ENCODE measurements around the gene TMEM81. TPM values are rescaled to one million over a fixed set of nuclear protein-coding genes. Genes with fewer than 3 reads are reported as not detected.

TMEM81 gene
- total and polyA plus RNA-seq, 2 experiments from 2014 or later: 3.6 to 4.5 TPM

GRCh38 chr1:205059660-205060059 is 24.6 kb downstream of the TMEM81 start (continued):
- TF ChIP-seq, protein P1, sequence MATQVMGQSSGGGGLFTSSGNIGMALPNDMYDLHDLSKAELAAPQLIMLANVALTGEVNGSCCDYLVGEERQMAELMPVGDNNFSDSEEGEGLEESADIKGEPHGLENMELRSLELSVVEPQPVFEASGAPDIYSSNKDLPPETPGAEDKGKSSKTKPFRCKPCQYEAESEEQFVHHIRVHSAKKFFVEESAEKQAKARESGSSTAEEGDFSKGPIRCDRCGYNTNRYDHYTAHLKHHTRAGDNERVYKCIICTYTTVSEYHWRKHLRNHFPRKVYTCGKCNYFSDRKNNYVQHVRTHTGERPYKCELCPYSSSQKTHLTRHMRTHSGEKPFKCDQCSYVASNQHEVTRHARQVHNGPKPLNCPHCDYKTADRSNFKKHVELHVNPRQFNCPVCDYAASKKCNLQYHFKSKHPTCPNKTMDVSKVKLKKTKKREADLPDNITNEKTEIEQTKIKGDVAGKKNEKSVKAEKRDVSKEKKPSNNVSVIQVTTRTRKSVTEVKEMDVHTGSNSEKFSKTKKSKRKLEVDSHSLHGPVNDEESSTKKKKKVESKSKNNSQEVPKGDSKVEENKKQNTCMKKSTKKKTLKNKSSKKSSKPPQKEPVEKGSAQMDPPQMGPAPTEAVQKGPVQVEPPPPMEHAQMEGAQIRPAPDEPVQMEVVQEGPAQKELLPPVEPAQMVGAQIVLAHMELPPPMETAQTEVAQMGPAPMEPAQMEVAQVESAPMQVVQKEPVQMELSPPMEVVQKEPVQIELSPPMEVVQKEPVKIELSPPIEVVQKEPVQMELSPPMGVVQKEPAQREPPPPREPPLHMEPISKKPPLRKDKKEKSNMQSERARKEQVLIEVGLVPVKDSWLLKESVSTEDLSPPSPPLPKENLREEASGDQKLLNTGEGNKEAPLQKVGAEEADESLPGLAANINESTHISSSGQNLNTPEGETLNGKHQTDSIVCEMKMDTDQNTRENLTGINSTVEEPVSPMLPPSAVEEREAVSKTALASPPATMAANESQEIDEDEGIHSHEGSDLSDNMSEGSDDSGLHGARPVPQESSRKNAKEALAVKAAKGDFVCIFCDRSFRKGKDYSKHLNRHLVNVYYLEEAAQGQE (IDR thresholded peaks at IDR 0.05; ENCODE audit: unreplicated experiment): no peak
- TF ChIP-seq NANOG (IDR thresholded peaks at IDR 0.05; ENCODE audit: borderline replicate concordance) (no peak), POLR2AphosphoS5 (IDR thresholded peaks at IDR 0.05; ENCODE audit: low read depth) (no peak), EZH2phosphoT487 (IDR thresholded peaks at IDR 0.05; ENCODE audit: unreplicated experiment) (no peak), ZNF331 (CRISPR knock-in tag; IDR thresholded peaks at IDR 0.05; ENCODE audit: low read depth) (no peak), EZH2 (IDR thresholded peaks at IDR 0.05; ENCODE audit: low read depth, unreplicated experiment) (no peak), STAT1 (IDR thresholded peaks at IDR 0.05; ENCODE audit: unreplicated experiment) (no peak), CREB1 (CRISPR knock-in tag; IDR thresholded peaks at IDR 0.05; ENCODE audit: low read depth) (no peak)
- TF ChIP-seq, protein P2, sequence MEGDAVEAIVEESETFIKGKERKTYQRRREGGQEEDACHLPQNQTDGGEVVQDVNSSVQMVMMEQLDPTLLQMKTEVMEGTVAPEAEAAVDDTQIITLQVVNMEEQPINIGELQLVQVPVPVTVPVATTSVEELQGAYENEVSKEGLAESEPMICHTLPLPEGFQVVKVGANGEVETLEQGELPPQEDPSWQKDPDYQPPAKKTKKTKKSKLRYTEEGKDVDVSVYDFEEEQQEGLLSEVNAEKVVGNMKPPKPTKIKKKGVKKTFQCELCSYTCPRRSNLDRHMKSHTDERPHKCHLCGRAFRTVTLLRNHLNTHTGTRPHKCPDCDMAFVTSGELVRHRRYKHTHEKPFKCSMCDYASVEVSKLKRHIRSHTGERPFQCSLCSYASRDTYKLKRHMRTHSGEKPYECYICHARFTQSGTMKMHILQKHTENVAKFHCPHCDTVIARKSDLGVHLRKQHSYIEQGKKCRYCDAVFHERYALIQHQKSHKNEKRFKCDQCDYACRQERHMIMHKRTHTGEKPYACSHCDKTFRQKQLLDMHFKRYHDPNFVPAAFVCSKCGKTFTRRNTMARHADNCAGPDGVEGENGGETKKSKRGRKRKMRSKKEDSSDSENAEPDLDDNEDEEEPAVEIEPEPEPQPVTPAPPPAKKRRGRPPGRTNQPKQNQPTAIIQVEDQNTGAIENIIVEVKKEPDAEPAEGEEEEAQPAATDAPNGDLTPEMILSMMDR (conservative IDR thresholded peaks at IDR 0.05; ENCODE audit: low read depth in 2 of 2): no peak

DNA sequence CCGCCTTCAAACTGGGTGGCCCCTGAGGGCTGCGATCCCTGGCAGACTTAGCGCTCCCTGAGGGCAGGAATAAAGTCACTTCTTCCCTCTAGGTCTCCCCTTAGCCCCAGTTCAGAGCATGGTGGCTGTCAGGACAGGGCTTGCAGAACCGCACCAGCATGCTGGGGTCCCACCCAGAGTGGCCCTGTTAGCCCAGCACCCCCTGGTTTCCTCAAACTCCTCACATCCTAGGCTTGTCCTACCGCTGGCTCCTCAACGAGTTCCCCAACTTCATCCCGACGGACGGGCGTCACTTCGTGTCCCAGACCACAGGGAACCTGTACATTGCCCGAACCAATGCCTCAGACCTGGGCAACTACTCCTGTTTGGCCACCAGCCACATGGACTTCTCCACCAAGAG is 25.4 kb downstream of the TMEM81 start:
- Mint-ChIP-seq H3K36me3 (ENCODE audit: low read depth) (no peaks in the 10 kb centered on the region), H3K4me3 (no peak overlapping the region), H3K9me3 (no peaks in the 10 kb centered on the region), H3K4me1 (peaks cover 17% of the 10 kb centered on the region), H3K27me3 (ENCODE audit: insufficient read depth, low read depth, poor library complexity) (peaks cover 15% of the 10 kb centered on the region), H3K27ac (peak overlapping the region; percentile 9; the same call in 1 of the 2 replicates)
- TF ChIP-seq ZNF114 (CRISPR knock-in tag; IDR thresholded peaks at IDR 0.05): no peak
- TF ChIP-seq JUNB (IDR thresholded peaks at IDR 0.05; ENCODE audit: unreplicated experiment): no peak
- TF ChIP-seq NANOG (IDR thresholded peaks at IDR 0.05; ENCODE audit: borderline replicate concordance): no peak
- Histone ChIP-seq H3K27ac (ENCODE audit: low read depth) (no peak overlapping the region), H4K20me1 (replicated peaks; ENCODE audit: insufficient read depth) (no peaks in the 10 kb centered on the region), H3K4me2 (no peak overlapping the region), H3K79me2 (replicated peaks; ENCODE audit: insufficient read depth) (no peaks in the 10 kb centered on the region), H3K36me3 (ENCODE audit: insufficient read depth) (no peaks in the 10 kb centered on the region), H3K9me2 (ENCODE audit: insufficient read depth) (no peaks in the 10 kb centered on the region), H2AFZ (no peak overlapping the region), H3K4me3 (no peak overlapping the region), H3K27me3 (ENCODE audit: insufficient read depth) (no peaks in the 10 kb centered on the region), H3F3A (replicated peaks; ENCODE audit: low read depth) (no peaks in the 10 kb centered on the region), H3K4me1 (ENCODE audit: insufficient read depth) (no peaks in the 10 kb centered on the region)
- ATAC-seq (no peak), DNase-seq (ENCODE audit: low spot score) (no peak)
